OCI-M2 (cell line): ENCODE results near the gene SLC11A2.

Experiments
- DNase-seq: peaks from one replicate; lab custom pipeline; 2025; ENCODE audit not compliant: unreplicated experiment; lab: John Stamatoyannopoulos, UW

Gene SLC11A2

GRCh38 chr12:51025836-51026638 is at the start of gene SLC11A2:
SLC11A2 (minus strand) TSS chr12:51026384; CDS start chr12:51010728, 15,656 bp downstream.
- peak; percentile 71 for DNase-seq

GRCh38 chr12:51075390-51075789 is 49.2 kb upstream of the SLC11A2 start:
- DNase-seq = no peak

GRCh38 chr12:51071663-51072062 is 45.5 kb upstream of the SLC11A2 start:
- no peak for DNase-seq

- DNase-seq = no peak
These were observed 43.8 kb upstream of the SLC11A2 start for GRCh38 chr12:51070004-51070403.

GRCh38 chr12:51067771-51068170 is 41.6 kb upstream of the SLC11A2 start:
- DNase-seq = no peak

GRCh38 chr12:51067229-51067628 is 41.0 kb upstream of the SLC11A2 start:
- DNase-seq = no peak

- no peak for DNase-seq
These were observed 39.3 kb upstream of the SLC11A2 start for GRCh38 chr12:51065530-51065929.

- no peak for DNase-seq
These were observed 36.6 kb upstream of the SLC11A2 start for GRCh38 chr12:51062631-51063397.

- DNase-seq = no peak
These were observed 32.9 kb upstream of the SLC11A2 start for GRCh38 chr12:51059086-51059485.

GRCh38 chr12:51056242-51056641 is 30.1 kb upstream of the SLC11A2 start:
- no peak for DNase-seq

GRCh38 chr12:51055060-51055459 is 28.9 kb upstream of the SLC11A2 start:
- no peak for DNase-seq

GRCh38 chr12:51051787-51052186 is 25.6 kb upstream of the SLC11A2 start:
- no peak for DNase-seq

- no peak for DNase-seq
These were observed 23.3 kb upstream of the SLC11A2 start for GRCh38 chr12:51049525-51049924.

- DNase-seq = no peak
These were observed 22.6 kb upstream of the SLC11A2 start for GRCh38 chr12:51048661-51049251.

GRCh38 chr12:51047655-51048540 is 21.7 kb upstream of the SLC11A2 start, which contains the start of gene LETMD1:
LETMD1 (plus strand) TSS chr12:51048327; CDS start chr12:51048357, 30 bp downstream.
- peak; percentile 91 for DNase-seq

GRCh38 chr12:51036279-51036678 is 10.1 kb upstream of the SLC11A2 start:
- DNase-seq = no peak

GRCh38 chr12:51033457-51034089 is 7.4 kb upstream of the SLC11A2 start:
- no peak for DNase-seq

- no peak for DNase-seq
These were observed 6.9 kb upstream of the SLC11A2 start for GRCh38 chr12:51033048-51033447.

GRCh38 chr12:51028813-51029150 is 2.6 kb upstream of the SLC11A2 start:
- no peak for DNase-seq

GRCh38 chr12:51028126-51028812 is 2.1 kb upstream of the SLC11A2 start:
- DNase-seq = no peak
